NCI-H1105 treated with DMSO at 0.1 percent for 48 hours (cell line): ENCODE data around the gene FDCSP.
"Not testable (repeated sequence)": the region's sequence is repeated elsewhere in the genome, so short reads cannot be mapped to it uniquely, and the experiment has no call there.

Experiments
- DNase-seq: peaks from one replicate; lab custom pipeline; 2025; lab: John Stamatoyannopoulos, UW

Gene FDCSP

DNA sequence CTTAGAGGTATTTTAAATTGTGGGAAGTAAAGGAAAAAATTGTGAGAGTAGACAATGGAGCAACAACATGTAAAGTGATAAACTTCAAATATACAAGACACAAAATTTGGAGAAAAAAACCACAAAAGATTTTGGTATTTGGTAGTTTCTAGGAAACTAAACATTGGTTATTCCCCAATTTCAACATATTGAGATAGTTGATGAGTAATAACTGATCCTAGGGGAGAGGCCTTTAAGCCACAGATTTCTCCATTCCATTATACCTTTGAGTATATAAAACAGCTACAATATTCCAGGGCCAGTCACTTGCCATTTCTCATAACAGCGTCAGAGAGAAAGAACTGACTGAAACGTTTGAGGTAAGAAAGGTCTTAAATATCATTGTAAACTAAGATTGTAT is at the start of gene FDCSP:
TSS of gene FDCSP (plus strand) at position 301 of the 400 bp plus-strand sequence. CDS start 5,071 bp downstream, outside the sequence.
- DNase-seq: no peak

DNA sequence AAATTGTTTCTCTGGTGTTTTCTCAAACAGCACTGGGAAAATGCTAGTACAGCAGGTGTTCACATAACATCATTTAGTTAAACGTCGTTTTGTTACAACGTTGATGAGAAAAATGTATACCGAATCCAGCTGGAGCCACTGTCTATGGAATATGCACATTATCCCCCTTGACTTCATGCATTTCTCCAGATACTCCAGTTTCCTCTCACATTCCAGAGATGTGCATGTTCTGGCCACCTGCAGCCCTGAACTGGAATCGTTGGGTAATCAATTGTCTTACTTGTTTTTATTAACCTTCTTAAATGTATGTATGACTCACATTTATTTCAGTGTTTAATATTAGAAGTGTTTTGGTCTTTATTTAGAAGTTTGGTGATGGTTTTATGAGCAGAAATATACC is 48.8 kb upstream of the FDCSP start:
- DNase-seq: no peak

DNA sequence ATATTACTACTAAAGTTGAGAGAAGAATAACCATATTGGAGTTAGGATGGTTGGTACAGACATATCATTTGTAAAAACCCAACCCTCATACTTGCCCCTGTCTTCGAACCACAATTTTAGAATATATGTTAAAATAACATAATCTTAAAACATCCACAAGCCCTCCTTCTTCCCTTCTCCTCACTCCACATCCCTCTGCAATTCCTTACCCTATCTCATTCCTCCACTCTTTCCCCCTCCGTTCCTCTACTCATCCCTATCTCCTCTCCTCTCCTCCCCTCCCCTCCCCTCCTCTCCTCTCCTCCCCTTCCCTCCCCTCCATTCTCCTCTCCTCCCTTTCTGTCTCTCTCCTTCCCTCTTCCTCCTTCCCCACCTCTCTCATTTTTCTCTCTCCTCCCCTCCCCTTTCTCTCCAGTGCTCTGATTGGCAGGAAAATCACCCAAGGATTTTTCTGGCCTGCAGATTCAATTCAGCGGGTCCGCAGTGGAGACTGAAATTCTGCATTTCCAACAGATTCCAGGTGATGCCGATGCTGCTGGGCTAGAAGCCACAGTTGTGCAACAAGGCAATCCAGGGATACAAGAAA is 47.8 kb upstream of the FDCSP start:
- DNase-seq: no peak

DNA sequence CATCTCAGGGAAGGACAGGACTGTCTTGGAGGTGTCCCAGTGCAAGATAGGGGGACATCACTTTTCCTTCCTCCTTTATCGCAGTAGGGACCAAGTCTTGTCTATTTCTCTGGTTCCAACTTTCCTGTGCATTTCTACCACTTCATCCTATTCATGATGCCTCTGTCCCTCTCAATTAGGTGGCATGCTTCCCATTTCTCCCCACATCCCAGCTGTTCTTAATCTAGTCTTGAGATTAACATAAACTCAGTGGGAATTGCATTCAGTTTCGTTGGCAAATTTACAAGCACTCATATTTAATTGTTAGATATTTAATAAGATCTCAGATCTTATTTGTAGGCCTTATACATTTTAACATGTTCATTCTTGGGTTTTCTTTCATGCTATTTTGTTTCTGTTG is 46.1 kb upstream of the FDCSP start:
- DNase-seq: no peak

DNA sequence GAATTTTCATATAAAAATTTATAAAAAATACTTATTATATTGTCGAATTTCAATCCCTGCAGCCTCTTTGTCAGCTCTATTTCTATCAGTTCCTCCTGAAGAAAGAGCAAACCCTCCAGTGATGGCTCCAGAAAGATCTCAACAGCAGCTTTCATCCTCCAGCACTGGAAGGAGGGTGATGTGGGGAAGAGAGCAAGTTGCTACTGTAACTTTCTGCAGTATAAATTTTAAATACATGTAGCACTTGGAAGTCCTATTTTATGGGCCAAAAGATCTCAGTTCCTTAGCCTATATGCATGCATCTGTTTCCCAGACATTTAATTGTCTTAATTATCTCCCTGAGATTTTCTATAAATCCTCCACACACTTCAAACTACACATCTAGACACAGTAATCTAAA is 44.1 kb upstream of the FDCSP start:
- no peak for DNase-seq

DNA sequence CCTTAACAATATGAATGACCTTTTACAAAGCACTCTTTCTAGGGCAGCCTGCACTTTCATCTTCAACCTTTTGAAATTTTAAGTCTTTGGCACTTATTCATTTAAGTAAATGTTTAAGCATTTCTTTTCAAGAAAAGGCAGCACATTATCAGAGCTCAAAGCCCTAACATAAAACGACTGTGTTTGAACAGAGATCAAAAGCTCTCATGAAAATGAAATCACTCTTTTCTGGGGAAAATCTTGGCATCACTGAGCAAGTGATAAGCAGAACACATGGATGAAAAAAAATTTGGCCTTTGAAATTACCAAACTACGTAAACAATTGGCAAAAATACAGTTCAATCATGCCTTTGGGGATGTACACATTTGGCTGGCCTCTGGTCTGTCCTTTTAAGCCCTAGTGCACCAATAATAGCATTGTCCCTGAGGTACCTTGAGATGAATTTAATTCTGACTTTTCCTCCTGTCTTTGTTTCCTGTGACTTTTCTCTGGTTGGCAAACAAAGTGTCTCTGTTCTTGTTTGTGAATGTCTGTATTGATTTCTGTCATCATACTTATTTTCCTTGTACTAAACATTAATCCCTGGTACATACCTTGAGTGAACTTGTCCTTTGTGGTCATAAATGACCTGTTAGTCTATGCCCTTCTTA is 43.3 kb upstream of the FDCSP start:
- DNase-seq: no peak

DNA sequence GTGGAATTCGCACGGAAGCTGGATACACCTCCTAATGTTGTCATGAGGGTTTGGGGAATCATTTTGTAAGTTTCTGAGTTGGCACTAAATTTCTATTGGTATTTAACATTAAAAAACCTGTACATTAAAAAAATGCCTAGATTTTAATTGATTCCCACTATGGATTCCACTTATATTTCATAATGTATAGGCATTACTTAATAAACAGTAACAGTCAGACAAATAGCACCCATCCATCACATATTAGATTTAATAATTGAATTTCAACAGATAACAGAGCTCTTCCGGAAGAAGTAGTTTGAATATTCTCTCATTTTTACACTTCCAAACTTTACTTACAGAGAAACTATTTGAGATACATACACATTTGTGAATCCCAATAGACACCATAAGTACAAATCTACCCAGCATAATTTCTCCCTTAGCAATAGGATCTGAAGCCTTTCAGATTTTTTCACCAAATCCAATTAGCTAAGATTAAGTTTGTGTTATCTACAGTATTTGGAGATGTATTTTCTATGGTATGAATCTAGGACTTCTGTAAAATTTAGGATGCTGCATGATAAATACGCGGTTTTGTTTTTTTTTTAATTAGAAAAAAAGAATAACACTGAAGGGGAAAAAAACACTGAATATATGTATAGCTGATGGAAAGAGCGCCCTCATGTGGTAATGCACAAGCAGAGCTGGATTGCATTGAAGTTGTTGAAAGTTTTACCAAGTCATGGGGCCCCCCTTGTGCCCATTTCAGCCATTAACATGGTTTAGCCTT is 42.6 kb upstream of the FDCSP start:
- DNase-seq: peak; percentile 3

DNA sequence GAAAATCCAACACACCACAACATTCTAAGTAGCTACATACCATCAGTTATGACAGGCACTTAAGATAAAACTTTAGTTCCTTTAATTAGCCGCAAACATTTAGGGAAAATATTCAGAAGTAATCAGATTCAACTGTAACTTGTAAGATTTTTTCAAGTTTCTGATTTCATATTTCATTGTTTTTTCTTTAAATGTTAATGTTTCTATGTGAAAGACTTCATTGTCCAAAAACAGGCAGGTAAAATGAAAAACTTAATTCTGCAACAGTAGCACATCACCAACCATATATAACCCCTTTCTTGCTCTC is 42.0 kb upstream of the FDCSP start:
- no peak for DNase-seq

DNA sequence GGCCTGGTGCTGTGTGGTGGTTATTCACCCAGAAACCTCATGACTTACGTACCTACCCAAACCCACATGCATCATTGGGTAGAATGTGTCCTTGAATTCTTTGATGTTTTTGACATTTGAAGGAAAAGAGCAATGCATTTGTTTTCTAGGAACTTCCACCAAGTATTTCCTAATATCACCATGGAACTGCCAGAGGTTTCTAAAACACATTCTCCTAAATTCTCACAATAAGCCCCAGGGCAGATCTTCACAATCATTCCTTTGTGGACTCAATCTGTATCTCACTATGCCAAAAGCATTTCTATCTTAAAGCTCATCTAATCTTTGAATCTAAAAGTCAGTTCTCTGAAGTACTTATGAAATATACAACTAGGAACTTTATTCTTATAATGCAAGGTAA is 38.7 kb upstream of the FDCSP start:
- DNase-seq: no peak

DNA sequence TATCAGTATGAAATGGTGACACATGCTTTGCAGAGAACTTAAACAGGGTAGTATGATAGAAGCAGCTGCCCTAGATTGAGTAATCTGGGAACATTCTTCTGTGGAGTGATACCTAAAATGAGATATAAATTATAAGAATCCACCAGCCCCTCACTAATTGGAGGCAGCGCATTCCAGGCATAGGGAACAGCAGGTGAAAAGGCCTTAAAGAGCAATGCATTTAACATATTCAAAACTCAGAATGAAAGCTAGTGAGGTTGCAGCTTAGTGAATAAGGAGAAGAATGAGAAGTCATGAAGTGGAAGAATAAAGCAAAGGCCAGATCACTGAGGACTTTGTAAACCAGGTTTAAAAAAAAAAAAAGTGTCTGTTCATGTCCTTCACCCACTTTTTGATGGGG is 35.3 kb upstream of the FDCSP start:
- DNase-seq: no peak

DNA sequence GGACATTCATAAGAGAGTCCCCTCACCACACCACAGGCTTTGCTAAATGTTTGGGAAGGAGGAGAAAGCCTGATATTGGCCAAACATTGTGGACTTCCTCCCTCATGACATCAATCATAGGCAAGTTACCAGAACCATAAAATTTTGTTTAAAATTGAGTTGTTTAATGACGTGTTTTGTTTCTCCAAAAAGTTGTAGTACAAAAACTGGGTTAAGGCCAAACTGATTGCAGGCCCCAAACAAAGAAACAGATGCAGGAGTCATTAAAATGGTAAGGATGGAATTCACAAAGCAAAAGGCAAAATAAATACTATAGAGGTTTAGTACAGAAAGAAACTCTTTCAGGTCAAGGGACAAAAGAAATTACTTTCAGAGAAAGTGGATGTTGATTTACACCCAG is 34.3 kb upstream of the FDCSP start:
- no peak for DNase-seq

DNA sequence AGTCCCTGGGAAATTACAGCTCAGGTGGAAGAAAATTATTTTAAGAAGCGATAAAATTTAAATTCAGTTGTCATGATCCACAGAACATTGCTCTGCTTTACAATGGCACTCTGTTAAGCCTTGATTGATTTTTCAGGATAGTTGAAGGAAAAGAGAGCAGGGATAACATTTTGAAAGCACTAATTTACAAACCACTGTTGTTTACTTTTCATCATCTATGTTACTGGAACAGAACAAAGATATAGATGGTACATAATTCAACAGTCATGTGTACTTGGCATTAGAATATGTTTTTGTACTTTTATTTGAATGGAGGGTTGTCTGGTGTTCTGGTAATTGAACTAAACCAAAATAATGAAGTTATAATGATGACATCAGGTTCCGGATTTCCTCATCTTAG is 33.0 kb upstream of the FDCSP start:
- DNase-seq: no peak

DNA sequence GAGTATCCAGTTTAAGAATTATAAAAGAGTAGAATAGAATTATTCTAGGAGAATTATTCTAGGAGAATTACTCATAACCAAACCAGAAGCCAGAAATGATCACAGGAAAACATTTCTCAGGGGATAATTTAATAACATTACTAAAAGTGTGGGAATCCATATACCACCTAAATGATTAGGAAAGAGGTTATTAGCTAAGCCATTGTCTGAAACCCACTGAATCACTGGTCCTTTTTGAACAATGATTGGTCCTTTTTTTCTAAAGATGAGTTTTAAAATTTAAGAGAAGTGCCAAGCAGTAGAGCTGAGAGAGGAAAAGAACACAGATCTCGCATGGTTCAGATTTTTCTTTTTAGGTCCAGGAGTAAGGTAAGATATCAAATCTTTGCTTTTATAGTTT is 30.5 kb upstream of the FDCSP start, which contains the start of gene ODAM:
TSS of gene ODAM (plus strand) at position 301 of the 400 bp plus-strand sequence. CDS start 819 bp downstream, outside the sequence.
- DNase-seq: no peak

DNA sequence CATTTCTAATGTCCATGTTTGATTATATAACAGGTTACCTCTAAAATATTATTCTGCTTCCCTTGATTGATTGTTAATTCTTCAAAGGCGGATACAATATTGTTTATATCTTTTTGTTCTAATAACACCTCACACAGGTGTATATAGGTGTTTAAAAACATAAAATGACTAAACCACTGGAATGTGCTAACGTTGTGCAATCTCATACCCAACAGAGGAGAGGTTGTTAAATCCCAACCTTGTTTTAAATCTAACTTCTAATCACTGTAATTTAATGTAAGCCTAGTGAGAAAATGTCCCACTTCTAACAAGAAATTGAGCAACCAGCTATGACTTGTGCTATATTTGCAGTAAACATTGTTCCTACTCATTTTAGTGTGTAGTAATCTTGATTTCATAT is 29.1 kb upstream of the FDCSP start:
- no peak for DNase-seq

DNA sequence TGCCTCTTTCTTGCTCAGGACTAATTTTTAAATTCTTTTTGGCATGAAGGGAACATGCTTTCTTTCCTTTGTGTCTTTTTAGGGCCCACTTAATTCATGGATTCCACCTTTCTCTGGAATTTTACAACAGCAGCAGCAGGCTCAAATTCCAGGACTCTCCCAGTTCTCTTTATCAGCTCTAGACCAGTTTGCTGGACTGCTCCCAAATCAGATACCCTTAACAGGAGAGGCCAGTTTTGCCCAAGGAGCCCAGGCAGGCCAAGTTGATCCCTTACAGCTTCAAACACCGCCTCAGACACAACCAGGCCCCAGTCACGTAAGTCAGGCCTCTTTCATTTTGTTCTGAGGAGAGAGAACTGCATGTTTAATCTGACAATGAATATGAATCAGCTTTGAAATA is 28.1 kb upstream of the FDCSP start:
- no peak for DNase-seq

DNA sequence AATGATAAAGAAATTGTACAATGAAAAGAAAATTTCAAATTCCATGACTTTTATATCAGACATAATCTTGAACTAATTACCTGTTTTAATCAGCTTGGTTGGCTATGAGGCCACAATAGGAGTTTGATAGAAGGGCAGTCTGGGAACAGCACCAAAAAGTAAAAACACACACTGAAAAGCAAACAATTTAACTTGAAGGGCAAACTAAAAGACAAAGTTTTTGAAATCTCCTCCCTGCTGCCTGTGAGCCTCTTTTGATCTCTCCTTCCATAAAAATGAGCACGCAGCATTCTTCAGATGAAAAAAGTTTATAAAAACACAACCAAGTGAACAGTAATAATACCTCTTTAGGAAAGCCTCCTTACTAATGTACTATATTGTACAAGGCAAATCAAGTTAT is 22.3 kb upstream of the FDCSP start:
- DNase-seq: no peak

DNA sequence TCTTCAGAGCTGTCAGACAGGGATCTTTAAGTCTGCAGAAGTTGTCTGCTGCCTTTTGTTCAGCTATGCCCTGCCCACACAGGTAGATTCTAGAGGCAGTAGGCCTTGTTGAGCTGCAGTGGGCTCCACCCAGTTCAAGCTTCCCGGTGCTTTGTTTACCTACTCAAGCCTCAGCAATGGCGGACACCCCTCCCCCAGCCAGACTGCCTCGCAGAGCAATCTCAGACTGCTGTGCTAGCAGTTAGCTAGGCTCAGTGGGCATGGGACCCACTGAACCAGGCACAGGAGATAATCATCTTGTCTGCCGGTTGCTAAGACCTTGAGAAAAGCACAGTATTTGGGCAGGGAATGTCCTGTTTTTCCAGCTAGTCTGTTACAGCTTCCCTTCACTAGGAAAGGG is 13.2 kb upstream of the FDCSP start:
- not testable (repeated sequence) for DNase-seq

DNA sequence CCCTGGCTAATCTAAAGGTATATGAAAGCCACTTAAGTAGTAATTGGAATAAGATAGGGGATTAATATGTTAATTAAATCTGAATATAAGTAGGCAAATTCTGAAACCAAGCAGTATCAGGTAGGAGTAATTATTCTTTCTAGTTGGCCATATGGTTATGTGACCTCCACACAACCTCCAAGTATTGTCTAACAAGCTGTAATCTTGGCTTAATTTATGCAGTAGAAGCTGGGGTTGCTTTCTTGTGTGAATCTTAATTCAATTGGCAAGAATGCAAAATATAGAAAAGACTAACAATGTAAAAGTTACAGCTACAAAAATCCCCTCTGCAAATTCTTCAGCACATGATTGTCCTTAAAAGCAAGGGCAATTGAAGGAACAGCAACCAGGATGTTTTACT is 9.8 kb upstream of the FDCSP start:
- DNase-seq: not testable (repeated sequence)

DNA sequence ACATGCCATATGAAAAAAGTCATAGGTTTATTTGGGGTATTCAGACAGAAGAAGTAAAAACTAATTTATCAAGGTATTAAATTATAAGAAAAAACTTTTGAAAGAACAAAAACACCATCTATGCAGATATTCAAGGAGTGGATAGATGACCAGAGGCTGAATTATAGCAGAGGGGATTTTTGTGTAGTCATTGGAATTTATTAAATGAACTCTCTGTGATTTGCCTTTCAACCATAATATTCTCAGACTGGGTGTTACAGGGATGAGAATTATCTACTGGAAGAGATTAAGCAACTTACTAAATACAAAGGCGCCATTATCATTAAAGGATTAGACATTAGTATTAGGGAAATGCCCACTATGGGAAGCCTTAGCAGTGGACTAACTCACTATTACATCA is 9.4 kb upstream of the FDCSP start:
- not testable (repeated sequence) for DNase-seq

DNA sequence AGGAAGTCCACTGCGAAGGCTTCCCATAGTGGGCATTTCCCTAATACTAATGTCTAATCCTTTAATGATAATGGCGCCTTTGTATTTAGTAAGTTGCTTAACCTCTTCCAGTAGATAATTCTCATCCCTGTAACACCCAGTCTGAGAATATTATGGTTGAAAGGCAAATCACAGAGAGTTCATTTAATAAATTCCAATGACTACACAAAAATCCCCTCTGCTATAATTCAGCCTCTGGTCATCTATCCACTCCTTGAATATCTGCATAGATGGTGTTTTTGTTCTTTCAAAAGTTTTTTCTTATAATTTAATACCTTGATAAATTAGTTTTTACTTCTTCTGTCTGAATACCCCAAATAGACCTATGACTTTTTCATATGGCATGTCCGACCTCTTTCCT is 4.5 kb upstream of the FDCSP start:
- not testable (repeated sequence) for DNase-seq

DNA sequence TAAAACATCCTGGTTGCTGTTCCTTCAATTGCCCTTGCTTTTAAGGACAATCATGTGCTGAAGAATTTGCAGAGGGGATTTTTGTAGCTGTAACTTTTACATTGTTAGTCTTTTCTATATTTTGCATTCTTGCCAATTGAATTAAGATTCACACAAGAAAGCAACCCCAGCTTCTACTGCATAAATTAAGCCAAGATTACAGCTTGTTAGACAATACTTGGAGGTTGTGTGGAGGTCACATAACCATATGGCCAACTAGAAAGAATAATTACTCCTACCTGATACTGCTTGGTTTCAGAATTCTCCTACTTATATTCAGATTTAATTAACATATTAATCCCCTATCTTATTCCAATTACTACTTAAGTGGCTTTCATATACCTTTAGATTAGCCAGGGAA is 4.1 kb upstream of the FDCSP start:
- not testable (repeated sequence) for DNase-seq

DNA sequence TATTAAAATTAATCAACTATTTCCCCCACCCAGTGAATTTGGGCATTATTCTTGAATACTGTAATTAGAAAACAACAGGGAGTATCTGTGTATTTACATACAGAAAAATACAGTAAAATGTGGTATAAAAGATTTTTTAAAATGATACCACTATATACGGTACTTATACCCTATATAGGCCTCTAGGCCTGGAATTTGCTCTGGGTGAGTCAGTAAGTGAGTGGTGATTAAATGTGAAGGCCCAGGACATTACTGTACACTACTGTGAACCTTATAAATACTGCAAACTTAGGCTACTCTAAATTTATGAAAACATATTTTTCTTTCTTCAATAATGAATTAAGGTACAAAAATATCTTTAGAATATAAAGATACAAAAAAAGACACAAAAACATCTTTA is 10.2 kb downstream of the FDCSP start:
- no peak for DNase-seq

DNA sequence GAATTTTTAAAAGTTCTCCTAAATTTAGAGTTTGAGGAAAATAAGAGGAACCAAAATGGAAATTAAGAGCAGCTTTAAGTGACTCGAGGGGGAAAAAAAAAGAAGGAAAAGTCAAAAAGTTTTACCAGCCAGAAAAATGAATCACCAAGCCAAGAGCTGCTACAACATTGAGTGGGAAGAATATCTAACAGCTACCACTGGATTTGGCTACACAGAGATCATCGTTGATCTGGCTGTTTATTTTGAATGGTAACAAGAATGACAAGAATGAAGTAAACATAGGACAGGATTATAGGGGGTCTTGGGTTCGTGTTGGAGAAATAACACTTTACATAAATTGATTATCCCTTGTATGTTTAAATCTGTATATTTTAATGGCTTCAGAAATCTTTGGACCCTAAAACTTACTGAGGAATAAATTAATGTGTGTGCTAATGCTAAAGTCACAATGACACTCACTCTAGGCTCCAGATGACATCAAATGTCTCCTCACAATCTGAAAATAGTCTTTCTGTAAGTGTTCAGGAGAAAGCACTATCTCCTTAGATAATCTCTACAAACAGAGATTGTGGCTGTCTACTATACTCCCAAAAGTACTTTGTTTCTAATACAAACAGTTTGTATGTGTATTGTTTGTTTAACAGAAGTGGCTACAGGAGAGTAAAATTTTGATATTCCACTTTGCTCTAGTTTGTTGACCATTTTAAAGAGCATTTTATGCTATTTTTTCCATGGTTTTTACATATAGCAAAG is 13.4 kb downstream of the FDCSP start:
- DNase-seq: no peak
